Neural cell (in vitro differentiated cells): ENCODE measurements around the gene FGD5. TPM values are rescaled to one million over a fixed set of nuclear protein-coding genes. Genes with fewer than 3 reads are reported as not detected.

Source experiments
- H2AFZ ChIP-seq: fragments of 200-600, 300-800 bp; sonication (generic), shearing (Covaris generic); 2 replicates; pipeline ENCODE4 v1.6.0; 2014; ENCODE audit warnings: low read depth, mild to moderate bottlenecking, antibody characterized with exemption, low read length, moderate library complexity
- H3F3A ChIP-seq: fragments of 200-600 bp; shearing (Covaris generic); 2 replicates; pipeline ENCODE4 v1.6.1; 2016; ENCODE audit warnings: mild to moderate bottlenecking, moderate library complexity, mixed read lengths, antibody characterized with exemption, low read length; ENCODE audit not compliant: insufficient read depth, poor library complexity, severe bottlenecking
- H3K27ac ChIP-seq: fragments of 200-600, 300-800 bp; sonication (generic), shearing (Covaris generic); 2 replicates; pipeline ENCODE4 v1.5.1; 2014; ENCODE audit warnings: mild to moderate bottlenecking, low read length, moderate library complexity
- H3K27me3 ChIP-seq: fragments of 300-800, 200-600 bp; sonication (generic), shearing (Covaris generic); 2 replicates; pipeline ENCODE4 v1.6.0; 2014; ENCODE audit warnings: mild to moderate bottlenecking, low read depth, low read length, moderate library complexity; ENCODE audit not compliant: insufficient read depth
- H3K36me3 ChIP-seq: fragments of 300-800, 200-600 bp; sonication (generic), shearing (Covaris generic); 2 replicates; pipeline ENCODE4 v1.5.1; 2014; ENCODE audit warnings: mild to moderate bottlenecking, antibody characterized with exemption, low read length, moderate library complexity; ENCODE audit not compliant: insufficient read depth
- H3K4me2 ChIP-seq: fragments of 300-800, 200-600 bp; sonication (generic), shearing (Covaris generic); 2 replicates; pipeline ENCODE4 v1.6.0; 2014; ENCODE audit warnings: mild to moderate bottlenecking, low read length
- H3K4me3 ChIP-seq: fragments of 300-800, 200-600 bp; sonication (generic), shearing (Covaris generic); 2 replicates; pipeline ENCODE4 v1.5.1; 2014; ENCODE audit warnings: mild to moderate bottlenecking, low read length, moderate library complexity
- H3K79me2 ChIP-seq: fragments of 200-600 bp; shearing (Covaris generic); replicated peaks from 2 replicates; pipeline ENCODE4 v1.6.0; 2014; ENCODE audit warnings: mild to moderate bottlenecking, low read length, moderate library complexity; ENCODE audit not compliant: insufficient read depth
- H3K9ac ChIP-seq: fragments of 300-800, 200-600 bp; sonication (generic), shearing (Covaris generic); 2 replicates; pipeline ENCODE4 v1.6.1; 2016; ENCODE audit warnings: mild to moderate bottlenecking, low read length, mixed read lengths
- H3K9me2 ChIP-seq: fragments of 200-600 bp; shearing (Covaris generic); 2 replicates; pipeline ENCODE4 v1.6.1; 2016; ENCODE audit warnings: mild to moderate bottlenecking, low read length, mixed read lengths; ENCODE audit not compliant: insufficient read depth
- H3K9me3 ChIP-seq: fragments of 200-600, 300-800 bp; sonication (generic), shearing (Covaris generic); 2 replicates; pipeline ENCODE4 v1.6.1; 2016; ENCODE audit warnings: mild to moderate bottlenecking, mixed run types, low read length, moderate library complexity, mixed read lengths
- H4K20me1 ChIP-seq: fragments of 200-600 bp; shearing (Covaris generic); 2 replicates; pipeline ENCODE4 v1.6.1; 2016; ENCODE audit warnings: mild to moderate bottlenecking, mixed run types; ENCODE audit not compliant: insufficient read depth
- CTCF ChIP-seq: fragments of 450-650 bp; IDR thresholded peaks from 2 replicates; pipeline ENCODE4 v1.5.1; 2014; ENCODE audit warnings: antibody characterized with exemption, mild to moderate bottlenecking, moderate library complexity; ENCODE audit not compliant: poor library complexity, severe bottlenecking
- EP300 ChIP-seq: fragments of 450-650 bp; conservative IDR thresholded peaks from 2 replicates; pipeline ENCODE4 v1.6.1; 2014; ENCODE audit warnings: antibody characterized with exemption, mild to moderate bottlenecking, moderate library complexity; ENCODE audit not compliant: poor library complexity, severe bottlenecking
- EZH2 ChIP-seq: fragments of 200-600, 300-800 bp; shearing (Covaris generic), sonication (generic); IDR thresholded peaks from 2 replicates; pipeline ENCODE4 v1.6.1; 2014; ENCODE audit warnings: antibody characterized with exemption, low read length, borderline replicate concordance, mild to moderate bottlenecking; ENCODE audit not compliant: insufficient read depth, poor library complexity, severe bottlenecking
- MXI1 ChIP-seq: fragments of 450-650 bp; conservative IDR thresholded peaks from 2 replicates; pipeline ENCODE4 v1.6.1; 2014; ENCODE audit warnings: antibody characterized with exemption, mild to moderate bottlenecking; ENCODE audit not compliant: poor library complexity, severe bottlenecking
- POLR2AphosphoS5 ChIP-seq: IDR thresholded peaks from 2 replicates; pipeline ENCODE4 v1.6.1; 2012
- RAD21 ChIP-seq: fragments of 450-650 bp; conservative IDR thresholded peaks from 2 replicates; pipeline ENCODE4 v1.6.1; 2014; ENCODE audit warnings: antibody characterized with exemption, mild to moderate bottlenecking, moderate library complexity
- REST ChIP-seq: IDR thresholded peaks from 2 replicates; pipeline ENCODE4 v1.6.1; 2012; ENCODE audit warnings: borderline replicate concordance
- SMC3 ChIP-seq: fragments of 450-650 bp; conservative IDR thresholded peaks from 2 replicates; pipeline ENCODE4 v1.6.1; 2014; ENCODE audit warnings: antibody characterized with exemption, mild to moderate bottlenecking, moderate library complexity; ENCODE audit not compliant: poor library complexity
- TAF1 ChIP-seq: IDR thresholded peaks from 2 replicates; pipeline ENCODE4 v1.6.1; 2012; ENCODE audit warnings: low read depth
- polyA plus RNA-seq: library from polyadenylated mRNA; depleted of rRNA; stranded (reverse); fragments of >200 nt; gene quantifications from 2 replicates; pipeline ENCODE4 v1.2.3, GENCODE V29; 2014

The FGD5 gene
- polyA plus RNA-seq, 1 donor from 2014 or later: not detected

GRCh38 chr3:14853271-14853951 is 34.6 kb downstream of the FGD5 start:
- Histone ChIP-seq H3K4me2 (no peak overlapping the region), H3K27me3 (no peaks in the 10 kb centered on the region), H3K9ac (no peak overlapping the region), H4K20me1 (no peaks in the 10 kb centered on the region), H3K27ac (no peak overlapping the region), H3K79me2 (no peaks in the 10 kb centered on the region), H3K36me3 (no peaks in the 10 kb centered on the region), H3K9me3 (no peaks in the 10 kb centered on the region), H3F3A (no peaks in the 10 kb centered on the region), H3K4me3 (no peak overlapping the region), H3K9me2 (no peaks in the 10 kb centered on the region), H2AFZ (no peak overlapping the region)
- TF ChIP-seq EP300 (no peak), TAF1 (no peak), REST (no peak), CTCF (no peak), RAD21 (no peak), MXI1 (no peak), SMC3 (no peak), EZH2 (no peak), POLR2AphosphoS5 (no peak)

GRCh38 chr3:14857506-14857905 is 38.7 kb downstream of the FGD5 start:
- Histone ChIP-seq H3K36me3 (no peaks in the 10 kb centered on the region), H3K9ac (no peak overlapping the region), H3K9me2 (no peaks in the 10 kb centered on the region), H3K27ac (no peak overlapping the region), H3K4me2 (no peak overlapping the region), H2AFZ (no peak overlapping the region), H3K9me3 (no peaks in the 10 kb centered on the region), H3K27me3 (no peaks in the 10 kb centered on the region), H3K4me3 (no peak overlapping the region), H3K79me2 (no peaks in the 10 kb centered on the region), H3F3A (no peaks in the 10 kb centered on the region), H4K20me1 (no peaks in the 10 kb centered on the region)
- TF ChIP-seq RAD21 (no peak), POLR2AphosphoS5 (no peak), SMC3 (no peak)

GRCh38 chr3:14858105-14858504 is 39.3 kb downstream of the FGD5 start:
- Histone ChIP-seq H3K9me3 (no peaks in the 10 kb centered on the region), H3K4me3 (no peak overlapping the region), H3K9ac (no peak overlapping the region), H4K20me1 (no peaks in the 10 kb centered on the region), H3K27ac (no peak overlapping the region), H2AFZ (no peak overlapping the region), H3K79me2 (no peaks in the 10 kb centered on the region), H3K36me3 (no peaks in the 10 kb centered on the region), H3K27me3 (no peaks in the 10 kb centered on the region), H3K4me2 (no peak overlapping the region), H3F3A (no peaks in the 10 kb centered on the region), H3K9me2 (no peaks in the 10 kb centered on the region)
- TF ChIP-seq MXI1: no peak
- TF ChIP-seq TAF1: no peak
- TF ChIP-seq CTCF: no peak
- no peak for TF ChIP-seq RAD21
- no peak for TF ChIP-seq EP300
